Measurements from ENCODE around the gene GSTP1. TPM values are rescaled to one million over a fixed set of nuclear protein-coding genes. Genes with fewer than 3 reads are reported as not detected.

Gene GSTP1
- total RNA-seq, 1 donor, result 294 TPM

DNA sequence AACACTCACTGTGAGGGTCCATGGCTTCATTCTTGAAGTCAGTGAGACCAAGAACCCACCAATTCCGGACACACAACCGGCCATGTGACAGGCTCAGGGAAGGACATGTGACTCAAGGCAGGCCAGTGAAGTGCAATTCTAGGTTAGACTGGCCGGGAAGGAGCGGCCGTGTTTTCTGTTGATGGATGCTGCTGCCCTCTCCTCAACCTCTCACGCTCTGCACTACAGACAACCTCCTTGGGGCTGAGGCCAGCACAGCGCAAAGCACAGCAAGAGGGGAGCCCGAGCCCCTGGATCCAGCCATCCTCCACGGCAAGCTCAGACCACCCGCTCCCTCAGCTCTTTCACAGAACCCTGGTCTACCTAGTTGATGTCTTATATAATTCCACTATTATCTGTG, 43.4 kb downstream of the GSTP1 start:
- Histone ChIP-seq H3K4me3 (ENCODE audit: low read length) (no peak overlapping the region), H3K9me3 (ENCODE audit: low read depth, low read length) (no peaks in the 10 kb centered on the region), H3K27me3 (ENCODE audit: insufficient read depth, low read length) (no peaks in the 10 kb centered on the region), H3K4me1 (ENCODE audit: insufficient read depth, low read length) (peaks cover 21% of the 10 kb centered on the region)

DNA sequence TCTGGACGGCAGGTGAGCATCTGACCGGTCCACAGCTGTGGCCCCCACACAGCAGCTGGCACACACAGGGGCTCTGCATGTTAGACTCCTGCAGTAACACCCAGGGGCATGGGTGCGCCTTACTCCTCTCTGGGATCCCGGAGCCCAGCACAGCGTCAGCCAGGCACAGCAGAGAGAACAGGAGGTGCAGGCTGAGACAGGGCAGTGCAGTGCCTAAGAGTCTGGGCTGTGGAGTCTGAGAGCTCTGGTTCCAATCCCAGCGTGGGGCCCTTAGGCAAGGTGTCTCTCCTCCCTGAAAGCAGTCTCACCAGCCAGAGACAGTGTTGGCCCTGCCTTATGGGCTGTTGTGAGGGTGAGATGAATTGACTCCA, 43.8 kb downstream of the GSTP1 start:
- Histone ChIP-seq H3K9me3 (ENCODE audit: low read depth, low read length) (no peaks in the 10 kb centered on the region), H3K27me3 (ENCODE audit: insufficient read depth, low read length) (no peaks in the 10 kb centered on the region), H3K4me3 (ENCODE audit: low read length) (no peak overlapping the region), H3K4me1 (ENCODE audit: insufficient read depth, low read length) (peaks cover 21% of the 10 kb centered on the region)

DNA sequence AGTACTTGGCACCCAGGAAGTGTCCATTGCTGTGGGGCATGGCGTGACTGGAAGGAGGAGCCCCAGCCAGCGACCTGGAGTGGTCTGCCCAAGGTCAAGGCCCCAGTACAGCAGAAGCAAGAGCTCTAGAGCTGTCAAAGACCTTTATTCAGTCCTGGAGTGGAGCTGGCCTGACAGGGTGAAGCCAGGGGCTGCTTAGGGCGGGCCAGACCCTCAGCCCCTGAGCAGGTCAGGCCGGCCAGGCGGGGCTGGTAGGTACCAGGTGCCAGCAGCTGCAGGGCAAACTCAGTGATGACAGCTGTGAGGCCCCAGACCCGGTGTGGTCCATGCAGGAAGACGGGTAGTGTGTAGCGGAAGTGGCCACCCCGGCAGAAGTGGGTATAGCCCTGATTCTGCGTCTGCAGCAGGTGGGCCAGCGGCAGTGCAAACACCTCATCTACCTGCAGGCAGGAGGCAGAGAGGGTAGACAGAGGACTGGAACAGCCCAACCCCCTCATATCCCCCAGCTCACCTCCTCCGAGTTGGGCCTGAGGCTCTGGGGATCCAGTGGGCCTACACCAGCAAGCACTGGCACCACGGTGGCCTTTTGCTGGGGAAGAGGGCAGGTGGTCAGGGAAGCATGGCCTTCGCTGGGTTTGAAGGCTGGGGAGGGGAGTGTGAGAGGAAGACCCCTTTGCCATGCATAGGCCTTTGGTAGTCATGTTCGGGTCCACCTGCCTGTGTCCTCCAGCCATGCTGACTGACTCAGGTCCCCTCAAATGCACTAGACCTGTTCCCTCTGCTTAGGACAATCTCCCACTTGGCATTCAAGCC, 44.4 kb downstream of the GSTP1 start:
- H3K9me3 ChIP-seq (ENCODE audit: low read depth, low read length), result no peaks in the 10 kb centered on the region
- peaks cover 21% of the 10 kb centered on the region for H3K4me1 ChIP-seq (ENCODE audit: insufficient read depth, low read length)
- H3K4me3 ChIP-seq (ENCODE audit: low read length), result no peak overlapping the region
- no peaks in the 10 kb centered on the region for H3K27me3 ChIP-seq (ENCODE audit: insufficient read depth, low read length)

DNA sequence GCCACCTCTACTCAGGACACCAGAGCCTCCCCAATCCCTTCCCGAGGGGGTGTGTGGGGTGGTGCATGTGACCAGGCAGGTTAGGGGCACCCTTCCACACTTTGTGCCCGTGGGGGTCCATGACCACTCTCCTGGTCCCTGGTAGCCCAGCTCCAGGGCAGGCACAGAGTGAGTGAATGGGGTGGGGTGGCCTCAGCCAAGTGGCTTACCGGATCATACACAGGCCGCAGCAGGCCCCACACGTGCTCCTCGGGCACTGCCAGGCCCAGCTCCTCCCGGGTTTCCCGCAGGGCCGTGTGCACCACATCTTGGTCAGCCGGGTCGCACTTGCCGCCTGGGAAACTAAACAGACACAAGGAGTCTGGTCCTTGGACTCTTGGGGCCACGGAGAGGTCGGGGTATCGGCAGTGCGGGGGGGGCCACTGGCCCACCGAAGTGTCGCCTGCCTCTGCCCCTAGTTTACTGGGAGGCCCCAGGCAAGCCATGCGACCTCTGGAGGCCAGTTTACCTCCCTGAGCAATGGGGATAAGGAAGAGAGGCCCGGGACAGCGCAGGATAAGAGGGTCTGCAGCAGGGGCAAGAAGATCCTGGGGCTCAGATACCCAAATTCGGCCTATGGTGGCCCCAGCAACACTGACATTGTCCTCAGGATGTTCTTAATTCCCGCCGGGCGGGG, 45.2 kb downstream of the GSTP1 start:
- Histone ChIP-seq H3K27me3 (ENCODE audit: insufficient read depth, low read length) (no peaks in the 10 kb centered on the region), H3K9me3 (ENCODE audit: low read depth, low read length) (no peaks in the 10 kb centered on the region), H3K4me1 (ENCODE audit: insufficient read depth, low read length) (peaks cover 21% of the 10 kb centered on the region), H3K4me3 (ENCODE audit: low read length) (peak overlapping the region; percentile 49)

DNA sequence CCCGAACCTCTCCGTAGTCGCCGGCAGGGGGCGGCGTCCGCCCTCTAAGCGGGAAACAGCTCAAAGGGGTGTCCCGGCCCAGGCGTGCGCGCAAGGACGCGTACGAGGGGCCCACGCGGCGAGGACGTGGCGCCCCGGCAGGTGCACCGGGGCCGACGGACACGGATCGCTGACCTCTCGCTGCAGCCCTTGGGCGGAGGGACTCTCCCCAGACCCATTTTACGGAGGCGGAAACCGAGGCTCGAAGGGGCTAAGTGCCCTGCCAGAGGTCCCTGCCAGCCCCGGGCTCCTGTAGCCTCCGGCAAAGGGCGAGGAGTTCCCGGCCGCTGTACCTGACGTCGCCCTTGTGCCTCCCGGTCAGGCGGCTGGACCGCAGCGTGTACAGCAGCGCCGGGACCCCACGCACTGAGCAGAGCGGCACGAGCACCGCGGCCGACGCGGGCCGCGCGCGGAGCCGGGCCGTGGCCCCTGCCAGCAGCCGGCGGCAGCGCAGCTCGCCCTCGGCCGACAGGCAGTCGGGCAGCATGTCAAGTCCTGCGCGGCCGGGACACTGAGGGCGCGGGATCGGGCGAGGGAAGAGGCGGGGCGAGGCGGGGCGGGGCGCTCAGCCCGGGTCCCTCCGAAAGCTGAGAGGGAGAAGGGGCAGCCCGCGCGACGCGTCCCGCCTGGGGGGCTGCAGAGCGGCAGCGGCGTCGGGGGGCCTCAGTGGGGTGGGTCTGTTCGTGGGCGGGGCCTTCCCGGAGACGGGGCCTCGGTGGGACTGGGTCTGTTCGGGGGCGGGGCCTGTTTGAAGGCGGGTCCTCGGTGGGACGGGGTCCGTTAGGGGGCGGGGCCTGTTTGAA, 46.0 kb downstream of the GSTP1 start, which contains the start of gene NUDT8:
TSS of gene NUDT8 (minus strand) at position 552 of the 842 bp plus-strand sequence. CDS start at position 526, 26 bp downstream.
- Histone ChIP-seq H3K27me3 (ENCODE audit: insufficient read depth, low read length) (no peaks in the 10 kb centered on the region), H3K4me3 (ENCODE audit: low read length) (peak within 1 kb of the TSS; percentile 53), H3K4me1 (ENCODE audit: insufficient read depth, low read length) (peaks cover 21% of the 10 kb centered on the region), H3K9me3 (ENCODE audit: low read depth, low read length) (no peaks in the 10 kb centered on the region)

DNA sequence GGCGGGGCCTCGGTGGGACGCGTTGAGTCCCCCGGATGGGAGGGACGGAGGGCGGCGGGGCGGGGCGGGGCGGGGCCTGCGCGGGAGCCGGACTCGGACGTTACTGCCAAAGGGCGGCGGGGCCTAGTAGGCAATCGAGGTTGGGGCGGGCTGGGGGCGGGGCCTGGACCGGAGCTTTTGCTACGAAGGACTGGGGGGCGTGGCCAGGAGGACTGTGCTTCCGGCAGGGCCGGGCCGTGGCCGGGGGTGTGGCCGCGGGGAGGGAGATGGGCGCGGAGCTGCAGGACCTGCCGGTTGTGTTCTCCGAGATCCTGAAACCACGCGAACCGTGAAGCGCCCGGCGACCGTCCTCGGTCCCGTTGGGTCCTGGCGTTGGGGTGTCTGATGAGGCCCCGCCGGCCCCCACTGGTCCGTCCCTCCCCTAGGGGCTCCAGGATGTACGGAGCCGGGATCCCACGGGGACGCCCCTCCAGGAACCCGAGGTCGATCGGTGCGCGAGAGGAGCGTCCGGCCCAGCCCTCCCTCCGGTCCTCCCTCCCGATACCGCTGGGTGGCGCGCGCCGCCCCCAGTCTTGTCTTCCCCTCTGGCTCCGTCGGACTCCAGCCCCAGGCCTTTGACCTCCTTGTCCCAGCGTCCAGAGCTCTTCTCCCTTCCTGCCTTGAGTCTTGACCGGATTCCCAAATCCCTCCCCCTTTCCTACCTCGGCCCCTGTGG, 46.8 kb downstream of the GSTP1 start:
- H3K9me3 ChIP-seq (ENCODE audit: low read depth, low read length), result no peaks in the 10 kb centered on the region
- peaks cover 21% of the 10 kb centered on the region for H3K4me1 ChIP-seq (ENCODE audit: insufficient read depth, low read length)
- no peaks in the 10 kb centered on the region for H3K27me3 ChIP-seq (ENCODE audit: insufficient read depth, low read length)
- H3K4me3 ChIP-seq (ENCODE audit: low read length), result peak overlapping the region; percentile 53

DNA sequence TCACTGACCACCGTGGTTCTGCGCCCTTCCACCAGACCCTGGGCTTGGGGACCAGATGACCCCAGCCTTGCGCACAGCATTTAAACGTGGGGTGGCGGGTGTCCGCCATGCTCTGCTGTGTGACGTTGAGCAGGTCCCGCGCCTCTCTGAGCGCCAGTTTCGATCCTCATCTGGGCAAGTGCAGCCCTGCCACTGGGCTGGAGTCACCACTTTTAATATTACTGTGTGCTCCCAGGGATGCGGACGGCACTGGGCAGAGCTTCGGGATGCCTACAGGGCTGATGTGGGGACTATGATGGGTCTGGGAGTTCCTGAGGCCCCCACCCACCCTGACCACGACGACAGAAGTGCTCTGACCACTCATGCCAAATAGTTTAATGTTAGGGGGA, 47.3 kb downstream of the GSTP1 start:
- Histone ChIP-seq H3K4me3 (ENCODE audit: low read length) (peak overlapping the region; percentile 53), H3K27me3 (ENCODE audit: insufficient read depth, low read length) (no peaks in the 10 kb centered on the region), H3K4me1 (ENCODE audit: insufficient read depth, low read length) (peaks cover 21% of the 10 kb centered on the region), H3K9me3 (ENCODE audit: low read depth, low read length) (no peaks in the 10 kb centered on the region)

DNA sequence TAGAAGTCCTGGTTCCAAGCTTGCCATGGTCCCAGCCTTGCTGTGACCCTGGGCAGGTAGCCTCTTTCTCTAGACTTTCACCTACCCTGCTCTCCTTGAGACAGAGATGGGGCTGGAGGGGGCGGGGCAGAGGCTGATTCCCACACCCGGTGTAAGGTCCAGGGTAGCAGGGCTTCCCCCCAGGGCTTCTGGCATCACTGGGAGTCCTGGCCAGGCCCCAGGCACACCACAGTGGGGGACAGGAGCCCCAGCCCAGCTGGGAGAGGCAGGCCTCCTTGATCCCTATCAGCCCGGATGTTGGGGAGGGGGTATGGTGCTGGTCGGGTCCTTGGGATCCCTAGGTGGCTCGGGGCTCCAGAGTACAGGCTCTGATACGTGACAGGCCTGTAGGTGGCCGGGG, 47.8 kb downstream of the GSTP1 start:
- Histone ChIP-seq H3K4me1 (ENCODE audit: insufficient read depth, low read length) (peaks cover 21% of the 10 kb centered on the region), H3K9me3 (ENCODE audit: low read depth, low read length) (no peaks in the 10 kb centered on the region), H3K27me3 (ENCODE audit: insufficient read depth, low read length) (no peaks in the 10 kb centered on the region), H3K4me3 (ENCODE audit: low read length) (no peak overlapping the region)

DNA sequence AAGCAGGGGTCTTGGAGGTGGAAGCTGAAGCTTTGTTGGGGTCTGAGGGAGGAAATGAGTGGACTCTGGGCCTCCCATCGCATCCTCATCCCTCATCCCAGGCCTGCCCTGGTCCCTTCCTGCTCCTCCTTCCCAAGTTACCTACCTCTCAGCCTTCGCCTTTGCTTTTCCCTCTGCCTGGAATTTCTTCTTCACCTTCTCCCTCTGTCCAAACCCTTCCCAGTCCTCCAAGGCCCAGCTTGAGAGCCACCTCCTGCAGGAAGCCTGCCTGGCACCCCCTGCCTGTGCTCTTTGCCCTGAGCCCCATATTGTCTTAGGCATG, 48.2 kb downstream of the GSTP1 start:
- Histone ChIP-seq H3K27me3 (ENCODE audit: insufficient read depth, low read length) (no peaks in the 10 kb centered on the region), H3K4me3 (ENCODE audit: low read length) (no peak overlapping the region), H3K9me3 (ENCODE audit: low read depth, low read length) (no peaks in the 10 kb centered on the region), H3K4me1 (ENCODE audit: insufficient read depth, low read length) (peaks cover 21% of the 10 kb centered on the region)

DNA sequence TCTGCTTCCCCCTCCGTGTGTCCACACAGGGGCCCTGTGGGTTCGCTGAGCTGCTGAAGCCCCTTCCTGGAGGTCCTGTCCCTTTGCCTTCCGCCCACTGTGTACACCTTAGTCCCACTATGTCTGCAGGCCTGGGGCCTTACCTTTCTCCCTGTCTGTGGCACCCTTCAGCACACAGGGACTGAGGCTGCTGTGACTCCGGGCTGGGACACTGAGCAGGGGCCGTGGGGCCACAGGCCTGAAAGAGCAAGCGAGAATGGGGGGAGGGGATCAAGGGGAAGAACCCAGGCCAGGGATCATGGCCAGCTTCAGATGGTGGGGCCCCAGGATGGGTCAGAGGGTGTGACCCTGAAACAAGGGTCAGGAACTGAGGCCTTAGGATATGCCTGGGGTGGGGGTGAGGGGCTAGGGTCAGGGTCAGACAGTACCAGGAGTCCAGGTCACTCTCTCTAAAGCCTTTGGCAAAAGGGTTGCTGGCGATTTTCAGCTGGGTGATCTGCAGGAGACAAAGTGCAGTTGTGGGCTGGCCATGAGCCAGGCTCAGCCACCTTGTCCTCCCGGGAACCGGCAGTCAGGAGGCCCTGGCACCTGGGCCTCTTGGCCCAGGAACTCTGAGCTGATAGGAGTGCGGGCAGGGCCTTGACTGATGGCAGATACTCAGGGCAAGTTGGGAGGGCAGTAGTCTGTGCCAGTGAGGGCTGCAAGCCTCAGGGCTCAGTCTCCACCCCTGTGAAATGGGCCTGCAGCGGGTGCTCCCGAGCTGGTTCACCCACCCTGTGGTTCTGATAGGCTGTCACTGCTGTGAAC, 48.8 kb downstream of the GSTP1 start:
- peaks cover 21% of the 10 kb centered on the region for H3K4me1 ChIP-seq (ENCODE audit: insufficient read depth, low read length)
- no peaks in the 10 kb centered on the region for H3K9me3 ChIP-seq (ENCODE audit: low read depth, low read length)
- H3K27me3 ChIP-seq (ENCODE audit: insufficient read depth, low read length), result no peaks in the 10 kb centered on the region
- no peak overlapping the region for H3K4me3 ChIP-seq (ENCODE audit: low read length)

DNA sequence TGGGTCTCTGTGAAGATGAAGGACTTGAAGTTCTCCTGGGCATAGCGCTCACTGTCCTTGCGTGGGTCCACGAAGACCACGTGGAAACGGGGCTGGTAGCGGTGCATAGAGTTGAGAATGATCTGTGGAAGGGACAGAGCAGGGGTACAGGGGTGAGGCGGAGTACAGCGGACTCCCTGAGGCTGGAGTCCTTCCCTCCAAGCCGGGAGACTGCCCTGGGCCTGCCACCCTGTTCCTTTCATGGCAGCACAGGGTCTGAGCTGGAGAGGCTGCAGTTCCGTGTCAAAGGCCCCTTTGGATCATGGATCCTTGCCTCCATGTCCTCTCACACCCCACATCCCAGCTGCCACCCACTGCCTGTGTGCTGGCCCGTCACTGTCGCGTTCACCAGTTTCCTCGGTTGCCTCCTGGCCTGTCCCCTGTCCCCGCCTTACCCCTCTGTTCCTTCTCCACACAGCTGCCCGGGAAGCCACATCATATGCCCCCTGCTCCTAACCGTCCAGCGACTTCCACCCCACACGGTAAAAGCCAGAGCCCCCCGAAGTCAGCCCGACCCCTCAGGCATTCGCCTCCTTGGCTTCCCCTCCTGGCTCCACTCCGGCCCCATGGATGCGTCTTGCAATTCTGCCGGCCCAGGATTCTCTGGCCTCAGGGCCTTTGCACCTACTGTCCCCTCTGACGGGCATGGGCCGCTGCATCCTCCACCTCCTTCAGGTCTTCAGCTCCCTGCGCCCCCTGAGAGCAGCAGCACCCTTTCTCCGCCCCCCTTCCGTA, 49.6 kb downstream of the GSTP1 start:
- Histone ChIP-seq H3K27me3 (ENCODE audit: insufficient read depth, low read length) (no peaks in the 10 kb centered on the region), H3K9me3 (ENCODE audit: low read depth, low read length) (no peaks in the 10 kb centered on the region), H3K4me1 (ENCODE audit: insufficient read depth, low read length) (peaks cover 21% of the 10 kb centered on the region)

DNA sequence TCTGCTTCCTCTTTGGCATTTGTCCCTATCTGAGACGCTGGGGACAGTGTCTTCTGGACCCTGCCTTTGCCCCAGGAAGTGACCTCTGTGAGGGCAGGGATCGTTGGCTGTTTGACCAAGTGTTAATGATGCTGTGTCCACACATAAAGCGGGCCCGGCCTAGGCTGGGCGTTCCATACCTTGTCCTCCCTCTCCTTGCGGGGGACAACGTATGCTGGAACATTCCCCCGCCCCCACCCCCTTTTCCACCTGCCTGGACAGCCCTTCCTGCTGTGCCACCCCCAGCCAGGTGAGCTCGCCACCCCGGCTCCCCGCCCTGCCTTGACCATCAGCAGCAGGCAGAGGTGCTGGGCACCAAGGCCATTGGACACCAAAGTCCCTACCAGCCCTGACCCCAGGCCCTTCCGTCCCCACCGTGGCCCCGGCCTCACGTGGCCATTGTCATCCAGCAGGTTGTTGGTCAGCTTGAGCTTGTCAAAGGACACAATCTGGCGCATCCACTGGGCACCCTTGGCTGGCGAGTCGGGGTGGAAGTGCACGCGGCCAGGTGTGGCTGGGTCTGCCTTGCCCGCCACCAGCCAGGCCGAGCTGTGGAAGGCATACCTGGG, 50.2 kb downstream of the GSTP1 start:
- Histone ChIP-seq H3K4me3 (ENCODE audit: low read length) (no peak overlapping the region), H3K27me3 (ENCODE audit: insufficient read depth, low read length) (no peaks in the 10 kb centered on the region), H3K4me1 (ENCODE audit: insufficient read depth, low read length) (peaks cover 19% of the 10 kb centered on the region), H3K9me3 (ENCODE audit: low read depth, low read length) (no peaks in the 10 kb centered on the region)

More for the DNA sequence above, 49.6 kb downstream of the GSTP1 start:
- H3K4me3 ChIP-seq (ENCODE audit: low read length), result no peak overlapping the region

All from mononuclear cell (primary cell).